HepG2 (cell line): Measurements from ENCODE around the gene GAN. TPM values are rescaled to one million over a fixed set of nuclear protein-coding genes. Genes with fewer than 3 reads are reported as not detected.

Experiments used
- CSRNP2 ChIP-seq: sonication (generic); formaldehyde crosslinking; conservative IDR thresholded peaks from 2 replicates; pipeline ENCODE4 v1.8.0; 2022; ENCODE audit warnings: low read depth, missing genetic modification reagents
- FOXP1 ChIP-seq, 2 experiments: fragments of 450-650 bp in 1 of 2; IDR thresholded peaks; 2 replicates each; pipeline ENCODE4 v1.6.1; 2017 to 2018; ENCODE audit warnings: antibody characterized with exemption in 1 of 2
- HHEX ChIP-seq: IDR thresholded peaks from 2 replicates; pipeline ENCODE4 v1.6.1; 2016; ENCODE audit warnings: control low read depth
- HNF4G ChIP-seq, 2 experiments: sonication (generic) in 1 of 2; formaldehyde crosslinking in 1 of 2; IDR thresholded peaks; 2 replicates each; pipeline versions ENCODE4 v1.4.0 to v1.6.1; 2011 to 2020; ENCODE audit warnings: borderline replicate concordance in 2 of 2, low read depth in 2 of 2, mild to moderate bottlenecking in 2 of 2, low read length in 1 of 2, missing genetic modification reagents in 1 of 2, moderate library complexity in 1 of 2
- HOXA5 ChIP-seq: sonication (generic); formaldehyde crosslinking; IDR thresholded peaks from 2 replicates; pipeline ENCODE4 v1.4.0; 2020; ENCODE audit warnings: missing genetic modification reagents
- MTERF4 ChIP-seq: sonication (generic); formaldehyde crosslinking; IDR thresholded peaks from 2 replicates; pipeline ENCODE4 v1.8.0; 2023; ENCODE audit warnings: mild to moderate bottlenecking, missing genetic modification reagents
- RBFOX2 ChIP-seq: fragments of 200-400 bp; formaldehyde crosslinking; IDR thresholded peaks from 2 replicates; pipeline ENCODE4 v1.6.1; 2017; ENCODE audit warnings: low read depth, mild to moderate bottlenecking, low read length
- SALL1 ChIP-seq: sonication (generic); formaldehyde crosslinking; IDR thresholded peaks from 2 replicates; pipeline ENCODE4 v1.8.0; 2022; ENCODE audit warnings: mild to moderate bottlenecking, missing genetic modification reagents
- SP2 ChIP-seq: sonication (generic); formaldehyde crosslinking; IDR thresholded peaks from 2 replicates; pipeline ENCODE4 v1.5.1; 2020; ENCODE audit warnings: mild to moderate bottlenecking, missing genetic modification reagents
- ZBTB10 ChIP-seq: sonication (generic); formaldehyde crosslinking; IDR thresholded peaks from 2 replicates; pipeline ENCODE4 v1.4.0; 2020; ENCODE audit warnings: missing genetic modification reagents, borderline replicate concordance
- ZNF260 ChIP-seq: sonication (generic); formaldehyde crosslinking; IDR thresholded peaks from 2 replicates; pipeline ENCODE4 v1.4.0; 2020; ENCODE audit warnings: missing genetic modification reagents, low read depth, mild to moderate bottlenecking, borderline replicate concordance
- ZNF550 ChIP-seq: sonication (generic); formaldehyde crosslinking; IDR thresholded peaks from 2 replicates; pipeline ENCODE4 v1.4.0; 2020; ENCODE audit warnings: mild to moderate bottlenecking, missing genetic modification reagents, borderline replicate concordance
- ZNF746 ChIP-seq: sonication (generic); formaldehyde crosslinking; IDR thresholded peaks from 2 replicates; pipeline ENCODE4 v1.8.0; 2022; ENCODE audit warnings: mild to moderate bottlenecking, missing genetic modification reagents
- polyA plus RNA-seq, 8 experiments: library from polyadenylated mRNA; depleted of rRNA in 3 of 8; stranded (reverse) in 7 of 8; unstranded in 1 of 8; fragments of >200 nt; fragmentation: Illumina TruSeq in 4 of 8; extraction: Trizol in 4 of 8; gene quantifications; 2 replicates each; pipeline versions ENCODE4 v1.2.1 to v1.2.3, GENCODE V29; 2011 to 2016; ENCODE audit warnings: low read depth in 4 of 8, missing spikeins in 1 of 8, mixed read lengths in 1 of 8; ENCODE audit not compliant: insufficient read depth in 1 of 8
- total RNA-seq, 5 experiments: library from RNA; depleted of rRNA; stranded (reverse); fragments of >200 nt; fragmentation: Illumina TruSeq; extraction: Trizol; gene quantifications; 2 replicates each; pipeline ENCODE4 v1.2.3, GENCODE V29; 2016; ENCODE audit warnings: low read depth in 1 of 5
- TF ChIP-seq, protein P1 (sequence below): sonication (generic); formaldehyde crosslinking; IDR thresholded peaks from 2 replicates; pipeline ENCODE4 v1.5.0; 2020; ENCODE audit warnings: missing genetic modification reagents
- TF ChIP-seq, protein P2 (sequence below): sonication (generic); formaldehyde crosslinking; IDR thresholded peaks from 2 replicates; pipeline ENCODE4 v1.5.0; 2020; ENCODE audit warnings: missing genetic modification reagents
- TF ChIP-seq, protein P3 (sequence below): sonication (generic); formaldehyde crosslinking; IDR thresholded peaks from 2 replicates; pipeline ENCODE4 v1.4.0; 2020; ENCODE audit warnings: mild to moderate bottlenecking, missing genetic modification reagents

The GAN gene
- total and polyA plus RNA-seq, 2 of the 13 experiments (the other 11 are each of a cell fraction or from before 2014, with no cell fraction given), result 4.3 to 11.0 TPM

- TF ChIP-seq RBFOX2 (peak; percentile 48; the same call in 1 of the 2 replicates), HHEX (CRISPR knock-in tag) (no peak), HNF4G (IDR thresholded peaks at IDR 0.05; ENCODE audit: borderline replicate concordance, low read depth, low read length) (no peak), HNF4G (CRISPR knock-in tag; IDR thresholded peaks at IDR 0.05; ENCODE audit: borderline replicate concordance, low read depth) (peak; percentile 51; the same call in 1 of the 2 replicates), ZNF550 (CRISPR knock-in tag) (0 out of 2 replicates have a peak, but pooled peaks have one; percentile 46), MTERF4 (CRISPR knock-in tag) (peak; percentile 57; the same call in 1 of the 2 replicates), SALL1 (CRISPR knock-in tag) (peak; percentile 88; the same call in 1 of the 2 replicates), HOXA5 (CRISPR knock-in tag) (peak; percentile 71; the same call in 1 of the 2 replicates), FOXP1 (IDR thresholded peaks at IDR 0.05) (no peak), FOXP1 (CRISPR knock-in tag; IDR thresholded peaks at IDR 0.05) (no peak), CSRNP2 (CRISPR knock-in tag) (no peak), SP2 (CRISPR knock-in tag) (peak; percentile 55; the same call in 1 of the 2 replicates), ZNF260 (CRISPR knock-in tag) (no peak), ZBTB10 (CRISPR knock-in tag) (no peak), ZNF746 (CRISPR knock-in tag) (no peak)
- TF ChIP-seq, protein P1, sequence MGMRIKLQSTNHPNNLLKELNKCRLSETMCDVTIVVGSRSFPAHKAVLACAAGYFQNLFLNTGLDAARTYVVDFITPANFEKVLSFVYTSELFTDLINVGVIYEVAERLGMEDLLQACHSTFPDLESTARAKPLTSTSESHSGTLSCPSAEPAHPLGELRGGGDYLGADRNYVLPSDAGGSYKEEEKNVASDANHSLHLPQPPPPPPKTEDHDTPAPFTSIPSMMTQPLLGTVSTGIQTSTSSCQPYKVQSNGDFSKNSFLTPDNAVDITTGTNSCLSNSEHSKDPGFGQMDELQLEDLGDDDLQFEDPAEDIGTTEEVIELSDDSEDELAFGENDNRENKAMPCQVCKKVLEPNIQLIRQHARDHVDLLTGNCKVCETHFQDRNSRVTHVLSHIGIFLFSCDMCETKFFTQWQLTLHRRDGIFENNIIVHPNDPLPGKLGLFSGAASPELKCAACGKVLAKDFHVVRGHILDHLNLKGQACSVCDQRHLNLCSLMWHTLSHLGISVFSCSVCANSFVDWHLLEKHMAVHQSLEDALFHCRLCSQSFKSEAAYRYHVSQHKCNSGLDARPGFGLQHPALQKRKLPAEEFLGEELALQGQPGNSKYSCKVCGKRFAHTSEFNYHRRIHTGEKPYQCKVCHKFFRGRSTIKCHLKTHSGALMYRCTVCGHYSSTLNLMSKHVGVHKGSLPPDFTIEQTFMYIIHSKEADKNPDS (CRISPR knock-in tag), result no peak
- TF ChIP-seq, protein P2, sequence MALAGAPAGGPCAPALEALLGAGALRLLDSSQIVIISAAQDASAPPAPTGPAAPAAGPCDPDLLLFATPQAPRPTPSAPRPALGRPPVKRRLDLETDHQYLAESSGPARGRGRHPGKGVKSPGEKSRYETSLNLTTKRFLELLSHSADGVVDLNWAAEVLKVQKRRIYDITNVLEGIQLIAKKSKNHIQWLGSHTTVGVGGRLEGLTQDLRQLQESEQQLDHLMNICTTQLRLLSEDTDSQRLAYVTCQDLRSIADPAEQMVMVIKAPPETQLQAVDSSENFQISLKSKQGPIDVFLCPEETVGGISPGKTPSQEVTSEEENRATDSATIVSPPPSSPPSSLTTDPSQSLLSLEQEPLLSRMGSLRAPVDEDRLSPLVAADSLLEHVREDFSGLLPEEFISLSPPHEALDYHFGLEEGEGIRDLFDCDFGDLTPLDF (CRISPR knock-in tag), result no peak
- TF ChIP-seq, protein P3, sequence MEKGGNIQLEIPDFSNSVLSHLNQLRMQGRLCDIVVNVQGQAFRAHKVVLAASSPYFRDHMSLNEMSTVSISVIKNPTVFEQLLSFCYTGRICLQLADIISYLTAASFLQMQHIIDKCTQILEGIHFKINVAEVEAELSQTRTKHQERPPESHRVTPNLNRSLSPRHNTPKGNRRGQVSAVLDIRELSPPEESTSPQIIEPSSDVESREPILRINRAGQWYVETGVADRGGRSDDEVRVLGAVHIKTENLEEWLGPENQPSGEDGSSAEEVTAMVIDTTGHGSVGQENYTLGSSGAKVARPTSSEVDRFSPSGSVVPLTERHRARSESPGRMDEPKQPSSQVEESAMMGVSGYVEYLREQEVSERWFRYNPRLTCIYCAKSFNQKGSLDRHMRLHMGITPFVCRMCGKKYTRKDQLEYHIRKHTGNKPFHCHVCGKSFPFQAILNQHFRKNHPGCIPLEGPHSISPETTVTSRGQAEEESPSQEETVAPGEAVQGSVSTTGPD (CRISPR knock-in tag), result no peak
Observed at GRCh38 chr16:81403601-81404391, 89.0 kb downstream of the GAN start (continued).
